GM19372 (cell line): ENCODE data around the gene ARFGEF2.
"Not testable (repeated sequence)": the region's sequence is repeated elsewhere in the genome, so short reads cannot be mapped to it uniquely, and the experiment has no call there.

Experiments
- ATAC-seq: cut with Tn5 transposase; IDR thresholded peaks from one replicate; pipeline ENCODE4 v1.9.1; 2021; ENCODE audit warnings: mild to moderate bottlenecking, low read depth, moderate library complexity; ENCODE audit not compliant: unreplicated experiment

Gene ARFGEF2

DNA sequence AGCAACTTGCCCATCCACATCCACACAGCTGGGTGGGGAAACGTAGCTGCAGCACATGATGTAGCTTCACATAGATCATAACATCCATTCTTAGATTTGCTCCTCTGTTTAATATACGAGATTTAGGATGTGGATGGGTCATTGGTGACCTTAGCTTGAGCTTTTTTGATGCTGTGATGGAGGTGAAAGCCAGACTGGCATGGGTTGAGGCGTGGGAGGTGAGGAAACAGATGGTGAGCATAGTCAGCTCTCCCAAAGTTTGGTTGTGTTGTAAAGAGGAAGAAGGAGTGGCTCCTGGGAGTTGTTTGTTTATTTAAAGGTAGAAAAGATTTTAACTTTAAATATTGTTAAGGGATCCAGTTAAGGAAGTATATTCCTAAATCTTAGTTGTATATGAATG lies 5.3 kb downstream of the ARFGEF2 start:
- no peak for ATAC-seq

DNA sequence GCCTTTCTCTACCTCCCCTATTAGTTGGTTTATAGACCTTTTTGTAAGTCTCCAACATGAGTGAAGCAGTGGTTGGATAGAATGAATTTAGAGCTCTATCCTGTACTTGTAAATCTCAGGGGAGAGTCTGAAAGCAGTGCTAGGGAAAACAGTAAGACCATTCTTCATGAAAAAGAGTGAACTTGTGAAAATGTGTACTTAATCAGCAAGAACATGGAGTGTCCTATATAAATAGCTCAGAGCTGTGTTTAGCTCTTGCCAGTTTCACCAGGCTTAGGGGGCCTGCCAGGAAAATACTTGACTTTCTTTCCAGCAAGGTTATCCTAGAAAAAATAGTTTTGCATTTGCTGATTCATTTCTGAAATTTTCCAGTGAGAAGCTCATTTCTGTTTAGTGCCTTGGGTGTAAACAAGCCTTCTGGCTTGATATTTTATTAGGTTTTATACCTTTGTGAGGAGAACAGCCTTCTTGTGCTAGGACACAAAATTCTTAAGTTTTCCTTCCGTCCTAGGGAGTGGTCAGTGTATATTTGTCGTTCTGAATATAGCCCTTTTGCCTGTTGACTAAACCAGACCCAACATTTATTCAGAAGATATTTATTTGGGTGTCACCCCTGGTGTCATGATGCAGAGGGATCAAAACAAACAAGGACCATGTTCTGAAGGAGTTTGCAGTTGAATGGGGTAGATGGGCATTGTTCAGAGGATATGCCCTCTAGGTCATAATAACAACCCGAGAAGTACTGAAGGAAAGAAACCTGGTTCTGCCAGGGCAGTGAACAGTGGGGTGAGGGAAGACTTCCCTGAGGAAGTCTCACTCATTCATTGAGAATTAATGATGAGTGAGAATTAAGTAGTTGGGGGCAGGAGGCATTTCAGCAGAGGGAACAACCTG lies 7.6 kb downstream of the ARFGEF2 start:
- ATAC-seq, result no peak

DNA sequence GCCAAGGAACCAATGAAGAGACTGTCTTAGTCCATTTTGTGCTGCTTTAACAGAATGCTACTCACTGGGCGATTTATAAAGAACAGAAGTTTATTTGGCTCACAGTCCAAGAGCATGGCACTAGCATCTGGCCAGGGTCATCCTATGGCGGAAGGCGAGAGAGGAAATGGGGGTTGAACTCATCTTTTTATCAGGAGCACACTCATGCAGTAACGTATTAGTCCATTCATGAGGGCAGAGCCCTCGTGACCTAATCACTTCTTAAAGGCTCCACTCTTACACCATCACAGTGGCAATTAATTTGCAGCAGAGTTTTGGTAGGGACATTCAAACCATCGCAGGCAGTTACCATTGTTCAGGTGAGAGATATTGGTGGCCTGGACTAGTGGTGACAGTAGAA lies 8.5 kb downstream of the ARFGEF2 start:
- no peak for ATAC-seq

DNA sequence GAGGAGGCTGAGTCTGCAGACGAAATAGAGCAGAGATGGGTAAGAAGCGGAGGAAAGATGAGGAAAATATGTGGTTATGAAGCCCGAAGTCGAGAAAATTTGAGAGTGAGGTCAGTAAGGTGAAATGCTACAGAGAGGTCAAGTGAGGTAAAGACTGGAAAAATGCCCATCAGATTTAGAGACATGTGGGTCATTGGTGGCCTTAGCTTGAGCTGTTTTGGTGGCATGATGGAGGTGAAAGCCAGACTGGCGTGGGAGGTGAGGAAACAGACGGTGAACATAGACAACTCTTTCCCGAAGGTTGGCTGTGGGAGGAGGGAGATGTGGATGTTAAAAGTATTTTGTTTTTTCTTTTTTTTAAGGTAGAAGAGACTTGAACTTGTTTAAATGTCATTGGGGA lies 9.4 kb downstream of the ARFGEF2 start:
- no peak for ATAC-seq

DNA sequence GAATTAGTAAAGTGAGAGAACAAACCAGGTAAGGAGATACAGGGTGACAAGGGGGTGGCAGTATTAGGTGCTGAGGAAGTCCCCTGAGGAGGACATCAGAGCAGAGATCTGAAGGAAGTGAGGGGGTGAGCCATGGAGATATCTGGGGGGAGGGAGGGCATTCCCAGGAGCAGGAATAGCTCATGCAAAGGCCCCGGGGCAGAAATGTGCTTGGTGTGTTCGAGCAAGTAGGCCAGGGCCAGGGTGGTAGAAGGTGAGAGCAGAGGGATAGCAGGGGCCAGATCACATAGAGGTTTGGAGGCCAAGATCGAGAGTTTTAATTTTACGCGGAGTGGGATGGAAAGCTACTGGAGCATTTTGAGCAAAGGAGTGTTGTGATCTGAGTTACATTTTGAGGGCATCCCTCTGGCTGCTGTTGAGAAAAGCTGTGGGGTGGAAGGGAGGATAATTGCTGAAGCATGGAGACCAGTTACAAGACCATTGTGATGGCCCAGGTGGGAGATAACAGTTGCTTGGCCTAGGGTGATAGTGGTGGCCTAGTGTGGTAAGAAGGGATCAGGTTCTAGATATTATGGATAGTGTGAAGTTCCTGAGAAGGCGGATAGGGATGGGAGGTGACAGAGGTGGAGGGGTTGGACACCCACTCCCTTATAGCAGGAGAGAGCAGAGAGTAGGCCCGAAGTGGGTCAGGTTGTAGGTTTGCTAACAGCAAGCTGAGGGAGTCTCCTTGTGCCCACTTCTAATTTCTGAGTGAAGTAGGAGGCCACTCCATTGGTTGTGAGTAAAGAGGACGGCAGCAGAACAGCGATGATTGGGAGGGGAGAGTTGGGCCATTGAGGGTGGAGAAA lies 10.2 kb downstream of the ARFGEF2 start:
- no peak for ATAC-seq

DNA sequence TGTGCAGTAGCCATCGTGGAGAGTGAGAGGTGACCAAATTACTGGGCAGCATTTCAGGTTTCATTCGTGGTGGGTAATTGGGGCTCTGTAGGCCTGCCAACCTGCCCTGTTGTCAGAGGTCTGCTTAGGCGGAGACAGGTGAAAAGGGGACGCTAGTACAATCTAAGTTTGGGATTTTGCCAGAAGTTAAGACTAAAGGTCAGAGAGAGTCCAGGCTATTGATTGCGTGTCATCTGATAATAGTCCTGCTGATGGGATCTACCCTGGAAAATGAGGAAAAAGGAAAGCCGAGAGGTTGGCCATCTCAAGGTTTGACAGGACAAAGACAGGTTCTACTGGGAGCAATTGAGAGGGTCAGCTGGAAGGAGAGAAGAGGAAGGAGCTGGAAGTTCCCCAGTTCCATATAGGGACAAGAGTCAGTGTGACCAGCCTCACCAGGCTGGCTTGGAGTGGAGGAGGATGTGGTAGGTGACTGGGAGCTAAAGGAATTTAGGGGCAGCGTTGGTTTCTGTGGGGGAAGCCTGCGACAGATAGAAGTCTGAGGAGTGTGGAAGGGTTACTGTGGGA lies 10.9 kb downstream of the ARFGEF2 start:
- ATAC-seq, result no peak

DNA sequence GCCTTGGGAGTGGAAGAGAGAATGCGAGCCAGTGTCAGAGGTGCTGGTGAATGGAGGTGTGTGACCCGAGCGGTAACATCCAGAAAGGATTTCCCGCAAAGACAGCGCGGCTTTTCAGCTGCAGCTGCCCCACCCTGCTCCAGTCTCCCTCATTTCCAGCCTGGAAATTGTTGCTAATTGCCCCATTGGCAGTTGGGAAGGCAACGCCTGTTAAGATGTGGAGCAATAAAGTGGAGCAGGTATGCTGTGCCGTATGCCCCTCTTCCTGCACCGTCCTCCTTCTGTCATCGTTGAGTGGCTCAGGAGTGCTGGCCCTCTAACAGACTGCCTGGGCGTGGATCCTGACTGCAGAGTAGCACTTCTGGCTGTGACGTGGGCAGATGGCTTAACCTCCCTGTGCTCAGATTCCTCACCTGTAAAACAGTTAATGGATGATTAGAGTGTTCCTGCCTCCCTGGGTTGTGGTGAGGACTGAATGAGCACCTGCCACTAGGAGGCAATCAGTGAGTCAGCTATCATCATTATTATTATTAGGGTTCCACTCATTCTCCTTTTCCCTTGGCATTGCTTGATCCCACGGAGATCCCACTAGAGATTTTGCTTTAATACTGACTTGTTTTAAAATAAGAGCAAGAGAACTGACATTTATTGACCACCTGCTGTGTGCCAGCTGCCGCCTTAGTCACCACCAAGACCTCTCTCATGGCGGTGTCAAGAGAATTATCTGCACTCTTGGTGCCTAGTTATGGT lies 11.7 kb downstream of the ARFGEF2 start:
- ATAC-seq, result no peak

DNA sequence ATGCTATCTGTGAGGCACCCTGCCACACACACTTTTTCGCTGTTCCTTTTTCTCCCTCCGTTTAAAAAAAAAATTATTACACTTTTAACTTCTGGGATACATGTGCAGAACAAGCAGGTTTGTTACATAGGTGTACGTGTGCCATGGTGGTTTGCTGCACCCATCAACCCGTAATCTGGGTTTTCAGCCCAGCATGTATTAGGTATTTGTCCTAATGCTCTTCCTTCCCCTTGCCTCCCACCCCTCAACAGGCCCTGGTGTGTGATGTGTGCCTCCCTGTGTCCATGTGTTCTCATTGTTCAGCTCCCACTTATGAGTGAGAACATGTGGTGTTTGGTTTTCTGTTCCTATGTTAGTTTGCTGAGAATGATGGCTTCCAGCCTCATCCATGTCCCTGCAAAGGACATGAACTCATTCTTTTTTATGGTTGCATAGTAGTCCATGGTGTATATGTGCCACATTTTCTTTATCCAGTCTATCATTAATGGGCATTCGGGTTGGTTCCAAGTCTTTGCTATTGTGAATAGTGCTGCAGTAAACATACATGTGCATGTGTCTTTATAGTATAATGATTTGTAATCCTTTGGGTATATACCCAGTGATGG lies 12.9 kb downstream of the ARFGEF2 start:
- ATAC-seq, result not testable (repeated sequence)

DNA sequence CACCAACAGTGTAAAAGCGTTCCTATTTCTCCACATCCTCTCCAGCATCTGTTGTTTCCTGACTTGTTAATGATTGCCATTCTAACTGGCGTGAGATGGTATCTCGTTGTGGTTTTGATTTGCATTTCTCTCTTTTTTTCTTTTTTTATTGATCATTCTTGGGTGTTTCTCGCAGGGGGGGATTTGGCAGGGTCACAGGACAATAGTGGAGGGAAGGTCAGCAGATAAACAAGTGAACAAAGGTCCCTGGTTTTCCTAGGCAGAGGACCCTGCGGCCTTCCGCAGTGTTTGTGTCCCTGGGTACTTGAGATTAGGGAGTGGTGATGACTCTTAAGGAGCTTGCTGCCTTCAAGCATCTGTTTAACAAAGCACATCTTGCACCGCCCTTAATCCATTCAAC lies 13.5 kb downstream of the ARFGEF2 start:
- not testable (repeated sequence) for ATAC-seq

DNA sequence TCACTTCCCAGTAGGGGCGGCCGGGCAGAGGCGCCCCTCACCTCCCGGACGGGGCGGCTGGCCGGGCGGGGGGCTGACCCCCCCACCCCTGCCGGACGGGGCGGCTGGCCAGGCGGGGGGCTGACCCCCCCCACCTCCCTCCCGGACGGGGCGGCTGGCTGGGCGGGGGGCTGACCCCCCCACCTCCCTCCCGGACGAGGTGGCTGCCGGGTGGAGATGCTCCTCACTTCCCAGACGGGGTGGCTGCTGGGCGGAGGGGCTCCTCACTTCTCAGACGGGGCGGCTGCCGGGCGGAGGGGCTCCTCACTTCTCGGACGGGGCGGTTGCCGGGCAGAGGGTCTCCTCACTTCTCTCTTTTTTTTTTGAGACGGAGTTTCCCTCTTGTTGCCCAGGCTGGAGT lies 14.7 kb downstream of the ARFGEF2 start:
- not testable (repeated sequence) for ATAC-seq

DNA sequence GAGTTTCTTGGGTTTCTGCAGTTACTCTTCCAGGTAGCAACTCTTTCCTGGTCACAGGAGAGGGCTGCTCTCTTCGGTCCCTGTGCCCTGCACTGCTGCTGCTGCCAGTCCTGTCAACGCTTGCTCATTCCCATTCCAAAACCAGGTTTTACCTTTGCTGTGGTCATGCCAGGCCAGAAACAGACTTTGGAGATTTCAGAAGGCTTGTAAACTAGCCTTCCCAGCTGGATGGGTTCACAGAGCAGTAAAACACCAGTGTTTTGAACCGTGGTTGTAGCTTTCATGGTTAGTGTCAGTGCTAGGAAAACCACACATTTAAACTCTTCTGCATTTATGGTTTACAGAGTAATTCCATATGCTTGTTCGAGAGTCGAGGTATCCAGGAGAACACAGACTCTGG lies 16.2 kb downstream of the ARFGEF2 start:
- ATAC-seq, result no peak

DNA sequence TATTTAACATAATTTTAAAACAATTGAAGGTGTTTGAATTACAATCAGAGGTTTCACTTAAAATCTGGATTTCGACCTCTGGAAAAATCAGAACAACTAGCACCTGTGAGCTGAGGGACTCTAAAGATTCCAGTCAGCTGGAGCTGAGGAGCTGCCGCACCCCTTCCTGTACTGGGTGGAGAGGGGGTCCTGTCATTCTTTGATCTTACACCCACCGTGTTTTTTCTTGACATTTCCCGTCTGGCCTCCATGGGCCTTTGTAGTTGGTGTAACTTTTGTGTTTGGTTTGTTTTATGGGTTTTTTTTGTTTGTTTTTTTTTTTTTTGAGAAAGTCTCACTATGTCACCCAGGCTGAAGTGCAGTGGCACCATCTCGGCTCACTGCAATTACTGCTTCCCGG lies 17.2 kb downstream of the ARFGEF2 start:
- no peak for ATAC-seq

DNA sequence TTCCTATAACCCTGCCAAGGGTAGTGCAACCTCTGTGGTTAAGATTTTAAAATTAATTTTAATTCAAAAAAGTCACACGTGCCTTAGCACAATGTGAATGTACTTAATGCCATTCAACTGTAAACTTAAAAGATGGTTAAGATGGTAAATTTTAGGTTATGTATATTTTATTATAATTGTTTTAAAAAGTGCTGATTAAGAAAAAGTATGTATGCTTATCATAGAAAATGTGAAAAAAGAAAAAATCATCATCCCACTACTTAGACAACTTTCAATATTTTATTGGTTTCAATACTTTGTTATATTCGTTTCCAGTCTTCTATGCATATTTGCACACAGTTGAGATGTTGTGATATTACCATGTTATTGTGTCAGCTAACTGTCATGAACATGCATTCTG lies 18.7 kb downstream of the ARFGEF2 start:
- ATAC-seq, result no peak

DNA sequence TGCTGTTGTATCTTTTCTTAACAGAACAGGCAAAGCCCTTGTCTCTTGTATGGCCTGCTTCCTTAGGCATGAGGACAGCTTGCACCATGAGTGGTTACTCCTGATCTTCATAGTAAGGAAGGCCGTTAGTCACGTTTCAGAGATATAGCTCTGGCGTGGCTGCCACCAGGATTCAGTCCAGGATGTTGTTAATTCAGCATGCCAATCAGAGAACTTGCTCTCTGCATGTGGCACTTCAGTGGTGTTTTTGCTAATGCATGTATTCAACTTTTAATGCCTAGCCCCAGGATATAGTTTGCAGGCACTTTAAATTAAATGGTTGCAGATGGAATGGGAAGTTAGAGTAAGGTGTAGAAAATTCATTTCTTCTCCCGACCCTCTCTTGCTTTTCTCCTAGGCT lies 20.0 kb downstream of the ARFGEF2 start:
- ATAC-seq, result no peak

DNA sequence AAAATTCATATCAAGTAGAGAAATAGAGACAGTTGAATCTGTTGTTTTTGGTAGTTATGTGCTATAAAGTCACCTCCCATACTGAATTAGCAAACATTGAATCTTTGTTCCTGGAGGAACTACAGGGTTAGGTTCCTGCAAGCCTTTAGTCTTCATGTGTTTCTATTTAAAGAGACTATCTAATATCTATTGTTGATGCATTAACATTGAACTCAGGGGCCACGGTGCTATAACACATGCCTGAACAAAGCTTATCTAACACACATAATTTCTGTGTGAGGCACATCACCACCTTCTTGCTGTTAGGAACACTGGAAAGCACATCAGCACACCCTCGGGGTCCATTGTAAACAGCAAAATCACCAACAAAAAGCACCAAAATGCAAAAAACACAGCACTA lies 21.2 kb downstream of the ARFGEF2 start:
- ATAC-seq, result no peak

DNA sequence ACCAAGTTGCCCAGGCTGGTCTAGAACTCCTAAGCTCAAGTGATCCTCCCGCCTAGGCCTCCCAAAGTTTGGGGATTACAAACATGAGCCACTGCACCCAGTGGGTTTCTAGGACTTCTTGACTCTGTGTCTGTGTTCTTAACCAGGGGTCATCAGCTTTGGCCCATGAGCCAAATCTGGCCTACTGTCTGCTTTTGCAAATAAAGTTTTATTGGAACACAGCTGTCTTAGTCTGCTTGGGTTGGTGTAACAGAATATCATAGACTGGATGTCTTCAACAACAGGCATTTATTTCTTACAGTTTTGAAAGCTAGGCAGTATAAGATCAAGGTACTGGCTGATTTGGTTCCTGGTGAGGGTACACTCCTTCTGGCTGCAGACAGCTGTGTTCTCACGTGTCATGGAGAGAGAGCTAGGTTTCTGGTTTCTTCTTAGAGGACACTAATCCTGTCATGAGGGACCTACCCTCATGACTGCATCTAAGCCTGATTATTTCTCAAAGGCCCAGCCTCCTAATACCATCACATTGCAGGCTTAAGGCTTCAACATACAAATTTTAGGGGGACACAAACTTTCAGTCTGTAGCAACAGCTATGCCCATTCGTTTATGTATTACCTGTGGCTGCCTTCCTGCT lies 23.3 kb downstream of the ARFGEF2 start:
- no peak for ATAC-seq

DNA sequence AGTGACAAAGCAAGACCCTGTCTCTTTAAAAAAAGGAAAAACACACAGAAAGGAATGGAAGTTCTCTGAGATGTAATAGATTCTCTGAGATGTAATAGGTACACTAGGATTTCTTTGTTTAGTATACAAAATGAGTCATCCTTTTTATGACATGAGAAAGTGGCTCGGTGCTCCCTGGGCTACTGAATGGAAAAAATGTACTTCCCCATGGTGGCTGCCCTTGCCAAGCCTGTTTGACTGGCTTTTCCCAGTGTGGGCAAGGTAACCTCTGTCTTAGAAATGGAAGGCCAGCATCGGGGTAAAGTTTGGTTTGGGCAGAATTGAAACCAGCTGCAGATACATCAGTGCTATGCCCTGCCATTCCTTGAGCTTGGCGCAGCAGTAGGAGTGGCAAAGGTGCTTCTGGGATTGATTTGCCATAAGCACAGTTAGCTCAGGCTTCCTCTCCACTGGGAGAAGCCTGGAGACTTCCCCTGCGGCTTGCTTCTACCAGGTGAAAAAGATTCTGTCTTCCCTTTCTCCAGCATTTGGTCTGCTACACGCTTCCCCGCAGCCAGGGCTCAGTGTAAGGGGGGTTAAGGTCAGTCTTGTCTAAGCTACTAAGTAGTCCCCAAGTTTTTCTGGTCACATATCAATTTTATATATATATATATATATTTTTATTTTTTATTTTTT lies 24.5 kb downstream of the ARFGEF2 start:
- no peak for ATAC-seq

DNA sequence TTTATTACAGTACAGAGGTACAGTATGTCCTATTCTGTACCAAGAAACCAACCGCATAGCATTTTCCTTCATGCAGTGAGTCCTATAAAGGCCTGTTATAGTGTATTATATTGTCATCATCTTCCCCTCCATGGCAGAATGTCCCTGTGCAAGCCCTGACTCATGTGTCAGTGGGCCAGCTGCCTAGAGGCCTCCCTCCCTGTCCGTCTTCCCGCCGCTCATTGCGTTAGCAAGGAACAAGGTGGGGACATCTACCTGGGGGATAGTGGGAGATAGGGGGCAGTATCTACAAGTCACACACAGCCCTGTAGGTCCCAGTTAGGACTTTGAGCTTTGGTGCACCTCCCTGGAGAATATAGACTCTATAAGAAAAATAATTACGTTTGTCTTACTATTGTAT lies 27.1 kb downstream of the ARFGEF2 start:
- ATAC-seq, result no peak
